ENCODE data around the gene EIPR1.

Gene EIPR1

GRCh38 chr2:3248754-3249475, 128.7 kb downstream of the EIPR1 start:
- H3K9ac ChIP-seq (ENCODE audit: insufficient read length, low read depth): no peak overlapping the region
- DNase-seq (ENCODE audit: low read depth, low spot score): peak; percentile 30
- no peaks in the 10 kb centered on the region for H3K27me3 ChIP-seq (ENCODE audit: insufficient read depth, insufficient read length)
- H3K36me3 ChIP-seq (ENCODE audit: insufficient read depth, insufficient read length, low read length): peaks cover 3% of the 10 kb centered on the region
- H3K4me1 ChIP-seq (ENCODE audit: insufficient read depth, insufficient read length): peaks cover 7% of the 10 kb centered on the region
- TF ChIP-seq SUZ12 (IDR thresholded peaks at IDR 0.05; ENCODE audit: extremely low read depth, insufficient read depth, insufficient read length): no peak
- TF ChIP-seq ZNF274 (IDR thresholded peaks at IDR 0.05; ENCODE audit: low read depth, low read length): no peak
- TF ChIP-seq YY1 (IDR thresholded peaks at IDR 0.05; ENCODE audit: insufficient read depth, insufficient read length): no peak
- peaks cover 50% of the 10 kb centered on the region; the same call in 1 of the 2 replicates for H3K9me3 ChIP-seq (ENCODE audit: insufficient read depth, low read length)
- no peak overlapping the region for H3K4me3 ChIP-seq (ENCODE audit: insufficient read length, low read depth)

- no peak overlapping the region for H3K9ac ChIP-seq (ENCODE audit: insufficient read length, low read depth)
- no peak overlapping the region for H3K4me3 ChIP-seq (ENCODE audit: insufficient read length, low read depth)
- DNase-seq (ENCODE audit: low read depth, low spot score): no peak
- H3K4me1 ChIP-seq (ENCODE audit: insufficient read depth, insufficient read length): peaks cover 7% of the 10 kb centered on the region
- H3K36me3 ChIP-seq (ENCODE audit: insufficient read depth, insufficient read length, low read length): peaks cover 7% of the 10 kb centered on the region
- peaks cover 50% of the 10 kb centered on the region; the same call in 1 of the 2 replicates for H3K9me3 ChIP-seq (ENCODE audit: insufficient read depth, low read length)
- H3K27me3 ChIP-seq (ENCODE audit: insufficient read depth, insufficient read length): no peaks in the 10 kb centered on the region
- TF ChIP-seq SUZ12 (IDR thresholded peaks at IDR 0.05; ENCODE audit: extremely low read depth, insufficient read depth, insufficient read length): no peak
- TF ChIP-seq YY1 (IDR thresholded peaks at IDR 0.05; ENCODE audit: insufficient read depth, insufficient read length): no peak
- no peak for TF ChIP-seq ZNF274 (IDR thresholded peaks at IDR 0.05; ENCODE audit: low read depth, low read length)
Observed at GRCh38 chr2:3246928-3247714, 130.5 kb downstream of the EIPR1 start.

- DNase-seq (ENCODE audit: low read depth, low spot score): no peak
- peaks cover 6% of the 10 kb centered on the region for H3K4me1 ChIP-seq (ENCODE audit: insufficient read depth, insufficient read length)
- H3K9me3 ChIP-seq (ENCODE audit: insufficient read depth, low read length): peaks cover 44% of the 10 kb centered on the region; the same call in 1 of the 2 replicates
Observed at GRCh38 chr2:3246406-3246805, 131.2 kb downstream of the EIPR1 start.

GRCh38 chr2:3244486-3244885, 133.1 kb downstream of the EIPR1 start:
- no peak for DNase-seq (ENCODE audit: low read depth, low spot score)
- Histone ChIP-seq H3K9me3 (ENCODE audit: insufficient read depth, low read length) (peaks cover 24% of the 10 kb centered on the region; the same call in 1 of the 2 replicates), H3K27me3 (ENCODE audit: insufficient read depth, insufficient read length) (no peaks in the 10 kb centered on the region), H3K36me3 (ENCODE audit: insufficient read depth, insufficient read length, low read length) (peaks cover 3% of the 10 kb centered on the region), H3K4me3 (ENCODE audit: insufficient read length, low read depth) (no peak overlapping the region), H3K9ac (ENCODE audit: insufficient read length, low read depth) (no peak overlapping the region), H3K4me1 (ENCODE audit: insufficient read depth, insufficient read length) (no peaks in the 10 kb centered on the region)
- no peak for TF ChIP-seq ZNF274 (IDR thresholded peaks at IDR 0.05; ENCODE audit: low read depth, low read length)
- no peak for TF ChIP-seq YY1 (IDR thresholded peaks at IDR 0.05; ENCODE audit: insufficient read depth, insufficient read length)
- no peak for TF ChIP-seq SUZ12 (IDR thresholded peaks at IDR 0.05; ENCODE audit: extremely low read depth, insufficient read depth, insufficient read length)

More at GRCh38 chr2:3246406-3246805, 131.2 kb downstream of the EIPR1 start:
- TF ChIP-seq YY1 (IDR thresholded peaks at IDR 0.05; ENCODE audit: insufficient read depth, insufficient read length) (no peak), ZNF274 (IDR thresholded peaks at IDR 0.05; ENCODE audit: low read depth, low read length) (no peak), SUZ12 (IDR thresholded peaks at IDR 0.05; ENCODE audit: extremely low read depth, insufficient read depth, insufficient read length) (no peak)
- H3K9ac ChIP-seq (ENCODE audit: insufficient read length, low read depth): no peak overlapping the region
- no peaks in the 10 kb centered on the region for H3K27me3 ChIP-seq (ENCODE audit: insufficient read depth, insufficient read length)
- H3K4me3 ChIP-seq (ENCODE audit: insufficient read length, low read depth): no peak overlapping the region
- peaks cover 7% of the 10 kb centered on the region for H3K36me3 ChIP-seq (ENCODE audit: insufficient read depth, insufficient read length, low read length)

- no peak for TF ChIP-seq SUZ12 (IDR thresholded peaks at IDR 0.05; ENCODE audit: extremely low read depth, insufficient read depth, insufficient read length)
- no peaks in the 10 kb centered on the region for H3K4me1 ChIP-seq (ENCODE audit: insufficient read depth, insufficient read length)
- peaks cover 3% of the 10 kb centered on the region for H3K36me3 ChIP-seq (ENCODE audit: insufficient read depth, insufficient read length, low read length)
- peaks cover 19% of the 10 kb centered on the region; the same call in 1 of the 2 replicates for H3K9me3 ChIP-seq (ENCODE audit: insufficient read depth, low read length)
- no peak overlapping the region for H3K9ac ChIP-seq (ENCODE audit: insufficient read length, low read depth)
- H3K4me3 ChIP-seq (ENCODE audit: insufficient read length, low read depth): no peak overlapping the region
- no peaks in the 10 kb centered on the region for H3K27me3 ChIP-seq (ENCODE audit: insufficient read depth, insufficient read length)
- no peak for DNase-seq (ENCODE audit: low read depth, low spot score)
Observed at GRCh38 chr2:3243804-3244203, 133.8 kb downstream of the EIPR1 start.

GRCh38 chr2:3242747-3243369, 134.8 kb downstream of the EIPR1 start:
- Histone ChIP-seq H3K4me1 (ENCODE audit: insufficient read depth, insufficient read length) (no peaks in the 10 kb centered on the region), H3K4me3 (ENCODE audit: insufficient read length, low read depth) (no peak overlapping the region), H3K9ac (ENCODE audit: insufficient read length, low read depth) (no peak overlapping the region), H3K9me3 (ENCODE audit: insufficient read depth, low read length) (peaks cover 11% of the 10 kb centered on the region; the same call in 1 of the 2 replicates), H3K36me3 (ENCODE audit: insufficient read depth, insufficient read length, low read length) (peaks cover 3% of the 10 kb centered on the region), H3K27me3 (ENCODE audit: insufficient read depth, insufficient read length) (no peaks in the 10 kb centered on the region)
- TF ChIP-seq SUZ12 (IDR thresholded peaks at IDR 0.05; ENCODE audit: extremely low read depth, insufficient read depth, insufficient read length) (no peak), YY1 (IDR thresholded peaks at IDR 0.05; ENCODE audit: insufficient read depth, insufficient read length) (no peak), ZNF274 (IDR thresholded peaks at IDR 0.05; ENCODE audit: low read depth, low read length) (no peak)
- no peak for DNase-seq (ENCODE audit: low read depth, low spot score)
